Measurements from ENCODE around the gene SCLY. TPM values are rescaled to one million over a fixed set of nuclear protein-coding genes. Genes with fewer than 3 reads are reported as not detected.

The SCLY gene
- total and polyA plus RNA-seq, 2 of the 13 experiments (the other 11 are each of a cell fraction or from before 2014, with no cell fraction given) = 27.9 to 38.6 TPM

GRCh38 chr2:238030422-238031155, 30.2 kb upstream of the SCLY start:
- DNase-seq (ENCODE audit: low spot score) (no peak), ATAC-seq (peak; percentile 47), FAIRE-seq (no peak)
- BruUV-seq (replicated peaks) = no TSS peak
- Histone ChIP-seq H3K9me3 (ENCODE audit: low read length) (no peaks in the 10 kb centered on the region), H3K9ac (ENCODE audit: insufficient read depth, low read depth, low read length) (no peak overlapping the region), H3K27ac (ENCODE audit: extremely low read length, insufficient read depth, low read length) (no peak overlapping the region), H3K36me3 (replicated peaks in 1 of 2; ENCODE audit: control insufficient read depth in 1 of 2, insufficient read depth in 2 of 2, low read length in 2 of 2) (peaks cover 19 to 42% of the 10 kb centered on the region in 2 experiments), H3K27me3 (ENCODE audit: control insufficient read depth in 1 of 2, insufficient read depth in 2 of 2, low read length in 2 of 2) (no peaks in the 10 kb centered on the region), H3K4me1 (ENCODE audit: insufficient read depth, low read length) (peaks cover 14% of the 10 kb centered on the region), H2AFZ (ENCODE audit: low read length) (no peak overlapping the region), H3K79me2 (ENCODE audit: insufficient read depth, low read length) (no peaks in the 10 kb centered on the region), H3K4me3 (replicated peaks in 1 of 3; ENCODE audit: insufficient read depth in 1 of 3, low read depth in 2 of 3, low read length in 3 of 3) (no peak overlapping the region), H4K20me1 (ENCODE audit: insufficient read depth, low read length) (no peaks in the 10 kb centered on the region), H3K4me2 (ENCODE audit: low read depth, low read length) (no peak overlapping the region)
- ChIA-PET POLR2A (interaction anchor here (2.8 kb wide), 1 partner anchor 30 kb away, joined by 14 read pairs; the partner anchor contains the start of gene SCLY), CTCF (ENCODE audit: low intra/inter-chr PET ratio, low total read pairs) (no interaction called here)
- intact Hi-C loops (cut with micrococcal nuclease; ENCODE audit: unreplicated experiment) = no loop called here
- in situ Hi-C loops (cut with HindIII; ENCODE audit: extremely low pct_ligation_motif_present, low pct_unique_long_range_greater_than_20kb) = no loop called here
- 91% methylated on average over 8 of the region's 8 CpGs for WGBS (ENCODE audit: low lambda C conversion rate)
- TF ChIP-seq ZNF260 (CRISPR knock-in tag; IDR thresholded peaks at IDR 0.05; ENCODE audit: borderline replicate concordance, low read depth) = no peak
- TF ChIP-seq TEAD3 (CRISPR knock-in tag; optimal IDR thresholded peaks at IDR 0.05; ENCODE audit: borderline replicate concordance) = no peak
- TF ChIP-seq ZNF572 (CRISPR knock-in tag; IDR thresholded peaks at IDR 0.05) = no peak
- no peak for TF ChIP-seq HOXA3 (CRISPR knock-in tag; IDR thresholded peaks at IDR 0.05)
- no peak for TF ChIP-seq CEBPG (CRISPR knock-in tag; IDR thresholded peaks at IDR 0.05)
- TF ChIP-seq ZBTB1 (CRISPR knock-in tag; IDR thresholded peaks at IDR 0.05; ENCODE audit: borderline replicate concordance) = no peak
- no peak for TF ChIP-seq CBX5 (CRISPR knock-in tag; IDR thresholded peaks at IDR 0.05; ENCODE audit: borderline replicate concordance)
- peak; percentile 13; the same call in 1 of the 2 replicates for TF ChIP-seq STAG1 (CRISPR knock-in tag; IDR thresholded peaks at IDR 0.05)
- TF ChIP-seq CTCF (CRISPR knock-in tag; IDR thresholded peaks at IDR 0.05) = peak; percentile 13; the same call in 1 of the 2 replicates
- TF ChIP-seq DPF2 (CRISPR knock-in tag; IDR thresholded peaks at IDR 0.05; ENCODE audit: borderline replicate concordance, low read depth) = no peak
- TF ChIP-seq, protein P1, sequence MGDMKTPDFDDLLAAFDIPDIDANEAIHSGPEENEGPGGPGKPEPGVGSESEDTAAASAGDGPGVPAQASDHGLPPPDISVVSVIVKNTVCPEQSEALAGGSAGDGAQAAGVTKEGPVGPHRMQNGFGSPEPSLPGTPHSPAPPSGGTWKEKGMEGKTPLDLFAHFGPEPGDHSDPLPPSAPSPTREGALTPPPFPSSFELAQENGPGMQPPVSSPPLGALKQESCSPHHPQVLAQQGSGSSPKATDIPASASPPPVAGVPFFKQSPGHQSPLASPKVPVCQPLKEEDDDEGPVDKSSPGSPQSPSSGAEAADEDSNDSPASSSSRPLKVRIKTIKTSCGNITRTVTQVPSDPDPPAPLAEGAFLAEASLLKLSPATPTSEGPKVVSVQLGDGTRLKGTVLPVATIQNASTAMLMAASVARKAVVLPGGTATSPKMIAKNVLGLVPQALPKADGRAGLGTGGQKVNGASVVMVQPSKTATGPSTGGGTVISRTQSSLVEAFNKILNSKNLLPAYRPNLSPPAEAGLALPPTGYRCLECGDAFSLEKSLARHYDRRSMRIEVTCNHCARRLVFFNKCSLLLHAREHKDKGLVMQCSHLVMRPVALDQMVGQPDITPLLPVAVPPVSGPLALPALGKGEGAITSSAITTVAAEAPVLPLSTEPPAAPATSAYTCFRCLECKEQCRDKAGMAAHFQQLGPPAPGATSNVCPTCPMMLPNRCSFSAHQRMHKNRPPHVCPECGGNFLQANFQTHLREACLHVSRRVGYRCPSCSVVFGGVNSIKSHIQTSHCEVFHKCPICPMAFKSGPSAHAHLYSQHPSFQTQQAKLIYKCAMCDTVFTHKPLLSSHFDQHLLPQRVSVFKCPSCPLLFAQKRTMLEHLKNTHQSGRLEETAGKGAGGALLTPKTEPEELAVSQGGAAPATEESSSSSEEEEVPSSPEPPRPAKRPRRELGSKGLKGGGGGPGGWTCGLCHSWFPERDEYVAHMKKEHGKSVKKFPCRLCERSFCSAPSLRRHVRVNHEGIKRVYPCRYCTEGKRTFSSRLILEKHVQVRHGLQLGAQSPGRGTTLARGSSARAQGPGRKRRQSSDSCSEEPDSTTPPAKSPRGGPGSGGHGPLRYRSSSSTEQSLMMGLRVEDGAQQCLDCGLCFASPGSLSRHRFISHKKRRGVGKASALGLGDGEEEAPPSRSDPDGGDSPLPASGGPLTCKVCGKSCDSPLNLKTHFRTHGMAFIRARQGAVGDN (CRISPR knock-in tag; IDR thresholded peaks at IDR 0.05) = 0 out of 2 replicates have a peak, but pooled peaks have one; percentile 12
- TF ChIP-seq ZNF782 (CRISPR knock-in tag; IDR thresholded peaks at IDR 0.05; ENCODE audit: borderline replicate concordance) = no peak
- no peak for TF ChIP-seq ZBTB38 (CRISPR knock-in tag; IDR thresholded peaks at IDR 0.05)
- no peak for TF ChIP-seq PATZ1 (CRISPR knock-in tag; IDR thresholded peaks at IDR 0.05)
- 0 out of 2 replicates have a peak, but pooled peaks have one; percentile 9 for TF ChIP-seq SP4 (CRISPR knock-in tag; IDR thresholded peaks at IDR 0.05)
- TF ChIP-seq, protein P2, sequence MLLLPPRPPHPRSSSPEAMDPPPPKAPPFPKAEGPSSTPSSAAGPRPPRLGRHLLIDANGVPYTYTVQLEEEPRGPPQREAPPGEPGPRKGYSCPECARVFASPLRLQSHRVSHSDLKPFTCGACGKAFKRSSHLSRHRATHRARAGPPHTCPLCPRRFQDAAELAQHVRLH (CRISPR knock-in tag; IDR thresholded peaks at IDR 0.05; ENCODE audit: borderline replicate concordance, low read depth) = no peak
- TF ChIP-seq ZNF530 (CRISPR knock-in tag; IDR thresholded peaks at IDR 0.05; ENCODE audit: low read depth) = no peak
